Activated CD8-positive, alpha-beta memory T cell treated with anti-CD3 and anti-CD28 coated beads for 4 hours (primary cell): ENCODE results near the gene RESF1.
A peak's percentile ranks its signal among the peaks of the same experiment; 100 is the strongest.

Source experiments
- DNase-seq, 2 donors: peaks; one replicate each; pipeline ENCODE4 v3.0.0-alpha.2; 2020; ENCODE audit warnings: low read depth in 2 of 2

RESF1 gene

DNA sequence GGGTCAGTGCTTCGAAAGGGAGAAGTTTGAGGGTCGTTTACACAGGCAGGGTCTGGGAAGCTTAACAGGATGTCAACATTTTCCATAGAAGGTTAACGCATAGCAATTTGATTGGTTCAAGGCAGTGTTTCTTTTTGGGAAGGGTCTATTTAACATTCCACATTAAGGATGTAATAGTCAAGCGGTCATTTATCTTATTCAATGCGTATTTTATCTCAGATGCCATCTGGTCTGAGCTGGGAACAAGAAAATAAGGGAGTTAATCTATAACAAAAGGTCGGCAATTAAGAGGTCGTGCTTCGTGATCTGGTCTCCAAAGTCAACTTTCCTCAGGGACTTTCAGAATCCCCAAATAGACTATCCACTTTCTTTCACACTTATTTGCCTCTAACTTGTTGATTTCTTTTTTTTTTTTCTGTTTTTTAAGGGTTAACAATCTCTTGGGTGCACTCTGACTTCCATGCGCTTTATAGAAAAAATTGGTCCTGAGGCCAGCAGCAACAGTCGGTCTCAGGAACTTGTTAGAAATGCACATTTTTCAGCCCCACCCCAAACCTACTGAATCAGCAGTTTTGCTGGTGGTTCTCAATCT is 550 bp upstream of the RESF1 start:
- no peak for DNase-seq

DNA sequence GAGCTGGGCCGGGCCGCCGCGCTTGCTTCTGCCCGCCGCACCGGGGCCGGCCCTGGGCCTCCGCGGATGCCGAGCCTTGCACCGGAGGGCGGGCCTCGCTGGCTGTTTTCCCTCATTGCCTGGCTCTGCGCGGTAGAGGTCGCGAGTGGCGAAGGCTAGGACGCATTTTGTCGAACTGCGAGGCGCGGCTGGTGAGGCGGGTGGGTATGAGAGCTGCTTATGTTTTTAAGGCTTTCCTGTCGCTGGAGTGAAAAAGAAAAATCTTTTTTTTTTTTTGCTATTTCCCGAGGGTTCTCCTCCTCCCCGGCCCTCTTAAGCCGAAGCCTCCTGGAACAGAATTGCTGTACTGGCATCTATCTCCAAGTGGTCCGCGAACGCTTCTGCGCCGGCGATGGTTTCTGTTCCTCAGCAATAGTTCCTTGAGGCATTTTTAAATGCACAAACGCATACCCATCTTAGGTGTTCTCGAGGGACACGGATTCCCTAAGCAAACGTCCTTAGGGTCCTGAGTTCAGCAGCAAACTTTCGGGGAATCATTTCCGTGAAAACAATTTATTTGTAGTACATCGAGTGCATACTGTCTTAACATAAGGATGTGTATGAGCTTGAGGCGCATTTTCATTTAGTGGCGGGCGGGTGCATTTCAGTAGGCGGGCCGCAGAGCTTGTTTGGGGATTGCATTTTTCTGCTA is 631 bp downstream of the RESF1 start:
- peak; percentile 30 to 43 for DNase-seq

DNA sequence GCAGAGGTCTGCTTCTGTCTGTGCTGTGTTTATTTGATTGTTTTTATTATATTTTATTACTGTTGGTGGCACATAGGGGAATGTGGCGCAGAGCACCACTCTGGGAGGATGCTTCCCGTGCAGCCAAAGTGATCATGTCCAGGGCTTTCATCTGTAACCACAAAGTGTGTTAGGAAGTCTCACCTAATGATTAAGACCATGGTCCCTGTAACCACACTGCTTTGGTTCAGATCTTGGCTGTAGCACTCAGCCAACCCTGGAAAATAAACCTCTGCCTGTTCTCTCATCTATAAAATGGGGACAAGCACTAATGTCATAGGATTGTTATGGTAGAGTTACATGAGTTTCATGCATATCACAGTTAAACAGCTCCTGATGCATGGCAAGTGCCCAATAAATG is 1.9 kb downstream of the RESF1 start:
- DNase-seq, result no peak

DNA sequence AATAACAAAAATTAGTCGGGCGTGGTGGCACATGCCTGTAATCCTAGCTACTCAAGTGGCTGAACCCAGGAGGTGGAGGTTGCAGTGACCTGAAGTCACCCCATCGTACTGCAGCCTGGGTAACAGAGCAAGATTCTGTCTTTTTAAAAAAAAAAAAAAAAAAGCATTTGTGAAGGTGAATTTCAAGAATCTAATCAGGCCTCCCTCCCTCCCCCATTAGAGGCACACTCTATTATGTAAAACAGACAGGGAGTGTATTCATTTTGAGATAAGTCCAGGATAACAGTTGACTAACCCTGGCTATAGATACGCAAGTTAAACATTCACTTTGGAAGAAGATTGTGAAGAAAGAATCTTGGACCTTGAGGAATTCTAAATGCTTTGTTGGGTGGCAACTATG is 2.9 kb downstream of the RESF1 start:
- no peak for DNase-seq

DNA sequence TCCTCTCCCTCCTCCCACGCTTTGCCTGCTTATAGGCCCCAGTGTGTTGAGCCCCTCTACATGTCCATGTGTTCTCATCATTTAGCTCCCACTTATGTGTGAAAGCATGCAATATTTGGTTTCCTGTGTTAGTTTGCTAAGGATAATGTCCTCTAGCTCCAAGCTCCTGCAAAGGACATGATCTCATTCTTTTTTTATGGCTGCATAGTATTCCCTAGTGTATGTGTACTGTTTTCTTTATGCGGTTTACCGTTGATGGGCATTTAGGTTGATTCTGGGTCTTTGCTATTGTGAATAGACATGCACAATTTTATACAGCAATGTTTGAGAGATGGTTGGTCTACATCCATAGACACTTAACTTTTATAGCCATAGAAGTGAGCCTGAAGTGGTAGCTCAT is 5.1 kb downstream of the RESF1 start:
- no peak for DNase-seq

DNA sequence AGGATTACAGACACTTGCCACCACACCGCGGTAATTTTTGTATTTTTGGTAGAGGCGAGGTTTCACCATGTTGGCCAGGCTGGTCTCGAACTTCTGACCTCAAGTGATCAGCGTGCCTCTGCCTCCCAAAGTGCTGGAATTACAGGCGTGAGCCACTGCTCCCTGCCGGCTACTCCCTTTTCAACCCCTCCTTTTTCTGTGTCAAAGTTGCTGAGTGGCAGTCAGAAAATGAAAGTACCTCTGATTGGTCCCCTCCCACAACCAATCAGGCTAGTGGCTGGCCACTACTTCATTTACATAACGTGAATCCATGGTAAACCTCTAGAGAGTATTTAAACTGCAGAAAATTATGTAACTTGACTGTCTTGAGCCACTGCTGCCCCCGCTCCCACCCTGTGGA is 5.9 kb downstream of the RESF1 start:
- DNase-seq, result no peak

DNA sequence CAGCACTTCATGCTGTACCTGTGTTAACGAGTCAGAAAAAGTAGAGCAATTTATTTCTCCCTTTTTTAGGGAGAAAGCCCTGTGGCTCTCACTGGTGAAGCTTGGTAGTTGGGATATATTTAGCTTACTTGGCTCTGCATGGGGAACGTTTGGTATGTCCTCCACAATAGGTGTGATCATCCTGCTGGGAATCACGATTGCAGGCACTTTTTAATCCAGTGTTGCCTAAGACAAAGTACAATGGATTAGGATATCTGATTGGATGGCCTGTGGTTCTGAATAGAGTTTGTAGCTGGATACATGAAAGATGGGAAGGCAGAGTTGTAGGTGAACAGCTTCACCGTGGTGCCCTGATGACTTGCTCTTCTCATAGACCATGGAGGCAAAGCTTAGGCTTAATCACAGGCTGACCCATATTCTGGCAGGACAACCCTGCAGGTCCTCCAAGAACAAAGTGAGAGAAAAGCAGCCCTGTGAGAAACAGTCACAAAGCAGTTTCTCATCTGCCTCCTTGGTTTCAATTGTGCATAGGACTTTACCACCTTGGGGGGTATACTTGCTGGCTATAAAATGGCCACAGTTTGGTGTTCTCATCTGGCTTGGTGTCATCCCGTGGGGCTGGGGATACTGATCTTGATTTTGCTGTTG is 7.5 kb downstream of the RESF1 start:
- DNase-seq, result no peak

DNA sequence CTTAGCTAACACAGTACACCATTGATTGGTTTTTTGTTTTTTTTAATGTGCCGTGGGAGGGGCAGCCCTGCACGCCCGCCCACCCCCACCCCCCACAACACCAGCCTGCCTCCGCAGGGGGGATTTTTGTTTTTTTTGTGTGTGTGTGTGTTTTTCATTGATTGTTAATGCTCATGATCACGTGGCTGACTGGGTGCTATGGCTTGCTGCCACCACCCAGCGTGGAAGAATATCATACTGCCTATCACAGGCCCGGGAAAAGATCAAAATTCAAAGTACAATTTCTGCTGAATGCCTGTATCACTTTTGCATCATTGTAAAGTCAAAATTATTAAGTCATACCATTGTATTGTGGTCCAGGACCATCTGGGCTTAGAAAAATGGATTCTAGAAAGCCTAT is 8.3 kb downstream of the RESF1 start:
- DNase-seq, result no peak

DNA sequence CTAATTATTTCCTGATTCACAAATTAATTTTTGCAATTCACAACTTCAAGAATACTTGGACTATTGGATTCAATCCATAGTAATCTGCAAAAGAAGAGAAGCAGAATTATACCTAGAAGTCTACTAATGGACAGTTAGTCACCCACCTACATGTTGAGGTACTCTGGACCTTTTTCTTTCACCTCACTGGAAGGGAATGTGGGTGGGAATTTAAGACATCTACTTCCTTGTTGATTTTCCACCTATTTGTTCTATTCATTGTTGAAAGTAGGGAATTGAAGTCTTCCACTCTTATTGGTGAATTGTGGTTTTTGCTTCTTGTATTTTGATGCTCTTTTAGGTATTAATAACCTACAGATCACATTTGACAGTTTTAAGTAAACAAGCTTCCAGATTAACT is 11.0 kb downstream of the RESF1 start:
- DNase-seq, result no peak

DNA sequence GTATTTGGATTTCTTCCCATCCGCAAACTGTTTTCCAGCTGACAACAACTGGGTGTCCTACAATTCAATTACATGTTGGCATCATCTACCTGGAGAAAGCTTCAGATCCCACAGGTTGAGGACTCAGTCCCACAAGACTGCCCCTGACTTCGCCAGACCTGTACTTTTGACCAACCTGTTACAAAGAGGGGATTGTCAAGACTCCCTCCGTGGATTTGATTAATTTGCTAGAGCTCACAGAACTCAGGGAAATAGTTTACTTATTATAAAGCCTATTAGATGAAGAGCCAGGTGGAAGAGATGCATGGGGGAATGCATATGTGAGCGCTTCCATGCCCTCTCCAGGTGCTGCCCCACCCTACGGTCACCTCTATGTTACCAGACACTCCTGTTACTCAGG is 14.6 kb downstream of the RESF1 start:
- no peak for DNase-seq

DNA sequence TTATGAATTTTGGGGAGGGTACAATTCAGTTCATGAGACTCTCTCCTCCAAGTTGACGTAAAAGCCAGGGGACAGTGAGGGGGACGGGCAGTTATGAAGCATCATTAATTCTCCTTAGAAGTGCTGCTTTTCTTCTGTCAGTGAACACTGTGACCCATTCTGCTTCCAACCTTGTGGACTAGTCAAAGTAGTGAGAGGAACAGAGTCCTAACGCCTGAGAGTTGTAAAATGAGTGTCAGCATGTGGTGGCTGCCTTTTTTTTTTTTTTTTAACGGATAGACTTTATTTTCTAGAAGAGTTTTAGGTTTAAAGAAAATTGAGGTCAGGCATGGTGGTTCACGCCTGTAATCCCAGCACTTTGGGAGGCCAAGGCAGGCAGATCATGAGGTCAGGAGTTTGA is 15.5 kb downstream of the RESF1 start:
- no peak for DNase-seq

DNA sequence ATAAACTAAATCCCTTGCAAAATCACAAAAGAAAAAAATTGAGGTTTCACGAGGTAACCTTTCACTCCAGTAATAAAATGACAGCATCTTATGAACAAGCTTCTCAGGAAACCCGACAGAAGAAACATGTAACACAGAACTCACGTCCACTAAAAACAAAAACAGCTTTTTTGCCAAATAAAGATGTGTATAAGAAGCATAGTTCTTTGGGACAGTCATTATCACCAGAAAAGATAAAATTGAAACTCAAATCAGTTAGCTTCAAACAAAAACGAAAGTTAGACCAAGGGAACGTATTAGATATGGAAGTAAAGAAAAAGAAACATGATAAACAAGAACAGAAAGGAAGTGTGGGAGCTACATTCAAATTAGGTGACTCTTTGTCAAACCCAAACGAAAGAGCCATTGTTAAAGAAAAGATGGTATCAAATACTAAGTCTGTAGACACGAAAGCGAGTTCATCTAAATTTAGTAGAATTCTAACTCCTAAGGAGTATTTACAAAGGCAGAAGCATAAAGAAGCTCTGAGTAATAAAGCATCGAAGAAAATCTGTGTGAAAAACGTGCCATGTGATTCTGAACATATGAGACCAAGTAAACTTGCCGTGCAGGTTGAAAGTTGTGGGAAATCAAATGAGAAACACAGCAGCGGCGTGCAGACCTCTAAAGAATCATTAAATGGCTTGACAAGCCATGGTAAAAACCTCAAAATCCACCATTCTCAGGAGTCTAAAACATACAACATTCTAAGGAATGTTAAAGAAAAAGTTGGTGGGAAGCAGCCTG is 25.8 kb downstream of the RESF1 start:
- no peak for DNase-seq

DNA sequence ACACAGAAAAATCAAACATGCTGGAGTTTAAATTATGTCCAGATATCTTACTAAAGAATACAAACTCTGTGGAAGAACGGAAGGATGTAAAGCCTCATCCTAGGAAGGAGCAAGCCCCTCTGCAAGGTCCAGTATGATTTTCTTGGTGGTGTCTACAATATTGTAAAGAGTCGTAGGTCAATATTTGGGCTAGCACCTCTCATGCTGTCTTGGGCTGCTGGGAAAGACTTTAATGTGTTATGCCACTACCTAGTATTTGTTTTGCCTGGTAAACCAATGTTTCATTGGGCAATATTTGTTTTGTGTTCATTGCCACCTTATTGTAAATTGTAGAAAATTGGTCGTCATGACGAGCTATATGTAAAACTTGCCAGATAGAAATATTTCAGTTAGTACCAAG is 26.6 kb downstream of the RESF1 start:
- no peak for DNase-seq

DNA sequence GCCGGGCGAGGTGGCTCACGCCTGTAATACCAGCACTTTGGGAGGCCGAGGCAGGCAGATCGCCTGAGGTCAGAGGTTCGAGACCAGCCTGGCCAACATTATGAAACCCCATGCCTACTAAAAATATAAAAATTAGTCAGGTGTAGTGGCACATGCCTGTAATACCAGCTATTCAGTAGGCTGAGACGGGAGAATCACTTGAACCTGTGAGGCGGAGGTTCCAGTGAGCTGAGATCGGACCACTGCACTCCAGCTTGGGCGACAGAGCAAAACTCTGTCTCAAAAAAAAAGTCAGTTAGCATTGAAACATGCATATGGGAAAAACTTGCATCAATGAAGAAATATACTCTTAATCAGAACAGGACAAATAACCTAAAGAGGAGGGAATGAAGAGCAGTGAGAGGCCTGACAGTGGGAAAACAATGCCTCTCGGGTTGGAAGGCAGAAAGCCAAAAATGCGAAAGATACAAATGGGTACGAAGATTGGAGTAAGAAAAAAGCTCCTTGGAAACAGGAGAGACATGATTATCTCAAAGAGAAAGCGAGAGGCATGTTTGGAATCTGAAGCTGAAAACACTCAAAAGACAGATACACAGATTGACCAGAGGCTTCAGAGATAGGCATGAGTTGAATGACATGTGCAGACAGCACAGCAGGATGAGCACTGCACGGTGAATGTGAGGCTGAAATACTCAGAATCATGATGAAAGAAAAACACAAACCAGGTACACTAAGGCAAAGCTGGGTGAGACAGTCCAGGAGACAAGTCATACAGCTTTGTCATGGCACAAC is 30.6 kb downstream of the RESF1 start:
- no peak for DNase-seq

DNA sequence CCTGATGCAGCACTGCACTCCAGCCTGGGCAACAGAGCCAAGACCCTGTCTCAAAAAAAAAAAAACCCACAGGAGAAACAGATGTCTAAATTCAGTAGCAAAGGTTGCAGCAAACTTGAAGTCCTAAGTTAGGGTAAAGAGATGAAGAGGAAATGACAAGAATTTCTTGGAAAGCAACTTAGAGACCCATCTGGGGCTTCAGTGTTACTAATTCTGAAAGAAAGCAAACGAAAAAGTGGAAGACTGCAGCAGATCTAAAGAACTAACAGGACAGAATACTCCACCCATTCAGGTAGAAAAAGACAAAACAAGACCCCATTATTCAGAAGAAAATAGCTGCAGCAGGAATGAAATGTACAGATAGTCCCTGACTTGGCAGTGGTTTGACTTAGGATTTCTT is 31.9 kb downstream of the RESF1 start:
- DNase-seq, result no peak

DNA sequence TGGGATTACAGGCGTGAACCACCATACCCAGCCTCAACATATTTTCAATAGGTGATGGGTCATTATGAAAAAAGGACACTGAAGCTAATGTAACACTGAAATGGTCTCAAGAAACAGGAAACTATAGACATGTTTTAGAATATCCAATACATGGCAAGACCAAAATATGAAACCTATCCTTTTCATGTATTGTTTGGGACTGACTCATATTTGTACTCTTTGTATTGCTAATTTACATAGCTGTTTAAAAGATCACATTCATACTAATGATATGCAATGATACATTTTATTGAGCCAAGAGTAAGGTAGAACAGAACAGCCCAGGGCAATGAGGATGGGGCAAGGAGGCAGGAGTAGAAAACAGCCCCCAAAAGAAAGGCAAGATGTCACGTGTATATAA is 32.6 kb downstream of the RESF1 start:
- DNase-seq, result no peak

DNA sequence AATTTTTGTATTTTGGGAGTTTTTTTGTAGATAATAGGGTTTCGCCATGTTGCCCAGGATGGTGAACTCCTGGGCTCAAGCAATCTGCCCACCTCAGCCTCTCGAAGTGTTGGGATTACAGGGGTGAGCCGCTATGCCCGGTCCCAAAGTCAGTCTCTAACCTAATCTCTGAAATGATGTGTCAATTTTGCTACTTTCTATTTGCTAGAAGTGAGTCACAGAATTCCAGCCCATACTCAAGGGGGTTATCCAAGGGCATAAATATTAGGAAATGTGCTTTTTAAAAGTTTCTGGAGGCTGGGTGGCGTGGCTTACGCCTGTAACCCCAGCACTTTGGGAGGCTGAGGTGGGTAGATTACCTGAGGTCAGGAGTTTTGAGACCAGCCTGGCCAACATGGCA is 40.5 kb downstream of the RESF1 start:
- no peak for DNase-seq

DNA sequence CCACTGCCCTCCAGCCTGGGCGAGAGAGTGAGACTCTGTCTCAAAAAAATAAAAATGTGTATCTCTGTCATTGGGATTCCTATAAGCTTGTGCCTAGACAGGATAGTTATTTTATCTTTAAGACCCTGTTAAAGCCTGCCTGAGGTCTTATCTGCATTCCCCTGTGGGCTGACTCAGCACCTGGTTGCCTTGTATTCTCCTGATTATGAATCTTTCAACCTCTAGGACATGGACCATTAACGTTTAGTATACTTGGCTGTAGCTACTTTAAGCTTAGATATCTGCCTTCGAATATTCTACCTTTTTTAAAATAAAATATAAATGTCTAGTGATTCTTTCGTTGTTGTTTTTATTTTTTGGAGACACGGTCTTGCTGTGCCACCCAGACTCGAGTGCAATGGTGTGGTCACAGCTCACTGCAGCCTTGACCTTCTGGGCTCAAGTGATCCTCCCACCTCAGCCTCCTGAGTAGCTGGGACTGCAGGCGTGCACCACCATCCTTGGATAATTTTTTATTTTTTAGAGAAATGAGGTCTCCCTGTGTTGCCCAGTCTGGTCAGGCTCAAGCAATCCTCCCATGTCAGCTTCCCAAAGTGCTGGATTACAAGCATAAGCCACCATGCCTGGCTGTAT is 41.3 kb downstream of the RESF1 start:
- DNase-seq, result no peak

DNA sequence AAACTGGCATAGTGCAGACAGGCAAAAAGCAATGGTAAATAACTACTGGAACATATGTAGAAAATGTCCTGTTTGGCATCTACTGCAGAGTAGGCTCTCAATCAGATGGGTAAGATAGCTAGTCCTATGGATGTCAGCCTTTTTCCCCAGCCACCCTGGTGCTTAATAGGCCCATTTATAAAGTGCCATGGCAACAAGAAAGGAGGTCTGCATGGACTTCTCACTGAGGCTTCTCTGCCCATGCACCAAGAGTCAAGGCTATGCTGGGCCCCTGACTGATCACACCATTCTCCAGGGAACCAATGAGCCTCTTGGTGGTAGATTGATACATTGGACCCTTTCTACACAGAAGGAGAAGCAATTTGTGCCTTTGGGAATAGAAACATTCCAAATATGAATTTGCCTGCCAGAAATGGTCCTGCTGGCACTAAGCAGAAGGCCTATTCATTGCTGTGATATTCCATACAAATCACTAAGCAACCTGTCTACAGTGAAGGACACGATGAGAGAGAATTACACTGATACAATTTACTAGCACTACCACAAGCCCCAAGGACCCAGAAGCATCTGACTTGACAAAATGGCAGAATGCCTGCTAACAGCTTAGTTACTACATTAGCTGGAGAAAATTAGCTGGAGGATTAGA is 43.8 kb downstream of the RESF1 start:
- no peak for DNase-seq

DNA sequence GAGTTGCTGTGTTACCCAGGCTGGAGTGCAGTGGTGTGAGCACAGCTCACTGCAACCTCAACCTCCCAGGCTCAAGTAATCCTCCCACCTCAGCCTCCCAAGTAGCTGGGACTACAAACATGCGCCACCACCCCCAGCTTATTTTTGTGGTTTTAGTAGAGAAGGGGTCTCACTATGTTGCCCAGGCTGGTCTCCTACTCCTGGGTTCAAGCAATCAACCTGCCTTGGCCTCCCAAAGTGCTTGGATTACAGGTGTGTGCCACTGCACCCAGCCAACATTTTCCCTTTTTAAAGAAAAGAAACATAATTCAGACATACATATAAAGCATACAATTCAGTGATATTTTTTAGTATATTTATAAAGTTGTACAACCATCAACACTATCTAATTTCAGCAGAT is 44.4 kb downstream of the RESF1 start:
- DNase-seq, result no peak
